Measurements from ENCODE around the gene VSTM1.
"Not testable (repeated sequence)": the region's sequence is repeated elsewhere in the genome, so short reads cannot be mapped to it uniquely, and the experiment has no call there.

The VSTM1 gene

DNA sequence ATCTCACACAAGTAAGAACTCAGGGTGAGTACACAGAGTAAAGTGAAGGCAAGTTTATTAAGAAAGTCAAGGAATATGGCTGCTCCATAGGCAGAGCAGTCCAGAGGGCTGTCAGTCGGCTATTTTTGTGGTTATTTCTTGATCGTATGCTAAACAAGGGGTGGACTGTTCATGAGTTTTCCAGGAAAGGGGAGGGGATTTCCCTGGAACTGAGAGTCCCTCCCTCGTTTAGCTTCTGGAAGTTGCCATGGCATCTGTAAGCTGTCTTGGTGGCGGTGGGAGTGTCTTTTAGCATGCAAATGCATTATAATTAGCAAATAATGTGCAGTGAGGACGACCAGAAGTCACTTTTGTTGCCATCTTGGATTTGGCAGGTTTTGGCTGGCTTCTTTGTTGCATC lies 5.8 kb upstream of the VSTM1 start:
- no peak for DNase-seq

DNA sequence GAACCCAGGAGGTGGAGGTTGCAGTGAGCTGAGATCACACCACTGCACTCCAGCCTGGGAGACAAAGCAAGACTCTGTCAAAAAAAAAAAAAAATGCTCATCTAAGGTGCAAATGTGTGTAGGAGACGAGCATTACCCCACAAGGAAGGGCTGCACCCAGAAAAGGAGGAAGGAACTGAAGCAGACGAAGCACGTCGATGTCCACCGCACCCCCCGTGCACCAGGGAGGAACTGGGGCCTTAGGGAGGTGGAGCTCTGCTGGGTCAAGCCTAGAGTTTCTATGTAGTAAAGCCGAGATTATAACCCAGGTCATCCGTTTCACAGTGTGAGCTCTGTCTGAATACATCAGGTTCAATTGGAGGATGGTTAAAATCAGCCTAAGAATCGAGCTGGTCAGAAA lies 1.1 kb downstream of the VSTM1 start:
- DNase-seq = no peak

DNA sequence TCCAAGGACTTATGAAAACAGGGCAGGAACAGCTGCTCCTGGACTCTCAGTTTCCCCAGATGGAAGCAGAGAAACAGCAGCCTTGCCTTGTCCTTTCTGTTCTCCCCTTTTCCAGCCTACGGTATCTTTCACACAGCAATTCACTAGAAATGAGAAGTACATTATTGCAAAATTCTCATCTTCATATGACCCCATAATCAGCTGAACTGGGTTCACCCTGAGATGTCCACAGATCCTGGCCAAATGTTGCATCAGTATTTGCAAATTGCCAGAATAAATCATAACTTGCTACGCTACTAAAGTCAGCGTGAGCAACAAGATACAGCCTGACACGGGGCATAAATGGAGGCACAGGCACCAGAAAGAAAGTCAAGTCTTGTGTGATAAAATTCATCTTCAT lies 16.1 kb downstream of the VSTM1 start:
- no peak for DNase-seq

DNA sequence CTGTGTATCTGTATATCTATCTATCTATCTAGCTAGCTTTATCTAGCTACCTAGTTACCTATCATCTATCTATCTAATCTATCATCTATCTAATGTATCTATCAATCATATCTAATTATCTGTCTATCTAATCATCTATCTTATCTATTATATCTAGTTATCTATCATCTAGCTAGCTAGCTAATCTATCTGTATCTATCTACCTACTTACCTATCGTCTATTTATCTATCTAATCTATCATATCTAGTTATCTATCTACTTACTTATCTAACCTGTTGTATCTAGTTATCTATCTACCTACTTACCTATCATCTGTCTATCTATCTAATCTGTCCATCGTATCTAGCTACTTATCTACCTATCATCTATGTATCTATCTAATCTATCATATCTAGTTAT lies 17.9 kb downstream of the VSTM1 start:
- DNase-seq = no peak

- no peak for DNase-seq
Observed at GRCh38 chr19:54042989-54043388, 20.7 kb downstream of the VSTM1 start.

DNA sequence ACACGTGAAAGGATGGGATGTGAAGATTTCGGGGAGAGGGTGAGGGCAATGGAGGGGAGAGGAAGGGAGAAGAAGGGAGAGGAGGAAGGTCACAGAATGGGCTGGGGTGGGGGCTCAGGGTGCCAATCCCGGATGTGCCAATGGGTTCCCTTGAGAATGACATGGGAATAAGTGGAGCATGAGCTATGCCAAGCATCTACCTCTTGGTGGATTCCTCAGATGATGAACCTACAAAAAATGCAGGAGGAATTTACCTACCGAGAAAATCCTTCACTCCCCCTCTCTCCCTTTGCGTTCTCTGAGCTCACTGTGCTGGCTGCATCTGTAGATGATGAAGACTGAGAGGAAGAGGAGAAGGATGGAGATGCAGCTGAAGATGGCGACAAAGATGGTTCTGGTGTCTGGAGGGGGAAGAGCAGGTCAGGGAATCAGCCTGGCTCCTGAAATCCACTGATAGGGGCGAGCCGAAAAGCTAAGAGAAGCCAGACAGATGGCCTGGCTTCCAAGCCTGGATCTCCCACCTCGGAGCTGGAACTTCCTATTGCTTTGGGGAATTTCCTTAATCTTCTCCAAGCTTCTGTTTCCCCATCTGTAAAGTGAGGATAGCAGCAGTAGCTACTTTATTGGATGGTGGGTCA lies 21.6 kb downstream of the VSTM1 start:
- DNase-seq = no peak

DNA sequence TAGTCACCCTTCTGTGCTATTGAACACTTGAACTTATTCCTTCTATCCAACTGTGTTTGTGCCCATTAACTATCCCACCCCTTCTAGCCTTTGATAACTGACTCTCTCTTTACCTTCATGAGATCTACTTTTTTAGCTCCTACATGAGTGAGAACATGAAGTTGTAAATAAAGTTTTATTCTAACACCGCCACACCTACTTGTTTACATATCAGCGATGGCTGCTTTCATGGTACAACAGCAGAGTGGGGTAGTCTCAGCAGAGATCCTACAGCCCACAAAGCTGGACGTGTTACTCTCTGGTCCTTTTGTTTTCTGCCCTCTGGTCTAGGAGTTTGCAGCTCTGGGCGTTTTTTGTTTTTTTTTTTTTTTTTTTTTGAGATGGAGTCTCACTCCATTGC lies 23.7 kb downstream of the VSTM1 start:
- DNase-seq = no peak

- not testable (repeated sequence) for DNase-seq
Observed at GRCh38 chr19:54036542-54036941, 27.2 kb downstream of the VSTM1 start.

- DNase-seq = no peak
Observed at GRCh38 chr19:54035215-54036178, 28.2 kb downstream of the VSTM1 start.

- DNase-seq = no peak
Observed at GRCh38 chr19:54030895-54031586, 32.7 kb downstream of the VSTM1 start.

- DNase-seq = peak; percentile 76
Observed at GRCh38 chr19:54029930-54030490, 33.7 kb downstream of the VSTM1 start.

DNA sequence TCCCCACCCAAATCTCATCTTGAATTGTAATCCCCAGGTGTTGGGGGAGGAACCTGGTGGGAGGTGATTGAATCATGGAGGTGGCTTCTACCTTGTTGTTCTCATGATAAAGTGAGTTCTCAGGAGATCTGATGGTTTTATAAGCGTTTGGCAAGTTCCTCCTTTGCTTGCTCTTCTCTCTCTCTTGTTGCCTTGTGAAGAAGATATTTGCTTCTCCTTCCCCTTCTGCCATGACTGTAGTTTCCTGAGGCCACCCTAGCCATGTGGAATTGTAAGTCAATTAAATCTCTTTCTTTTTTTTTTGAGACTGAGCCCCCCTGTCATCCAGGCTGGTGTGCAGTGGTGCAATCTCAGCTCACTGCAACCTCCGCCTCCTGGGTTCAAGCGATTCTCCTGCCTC lies 34.4 kb downstream of the VSTM1 start:
- no peak for DNase-seq

- DNase-seq = no peak
Observed at GRCh38 chr19:54026656-54027055, 37.0 kb downstream of the VSTM1 start.

DNA sequence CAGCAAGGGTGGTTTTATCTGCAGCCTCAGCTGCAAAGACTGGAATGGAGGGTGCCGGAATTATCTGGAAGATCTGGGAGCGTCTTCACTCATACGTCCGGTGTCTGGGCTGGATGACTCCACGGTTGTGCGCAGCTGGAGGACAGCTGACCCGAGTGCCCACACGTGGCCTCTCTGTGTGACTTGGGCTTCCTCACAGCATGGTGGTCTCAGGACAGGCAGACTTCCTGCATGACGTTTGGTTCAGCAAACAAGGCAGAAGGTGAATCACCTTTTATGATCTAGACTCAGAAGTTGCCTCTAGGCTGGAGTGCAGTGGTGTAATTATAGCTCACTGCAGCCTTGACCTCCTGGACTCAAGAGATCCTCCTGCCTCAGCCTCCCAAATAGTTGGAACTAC lies 39.0 kb downstream of the VSTM1 start:
- DNase-seq = no peak

GRCh38 chr19:54023191-54023590 lies 40.5 kb downstream of the VSTM1 start:
- no peak for DNase-seq

DNA sequence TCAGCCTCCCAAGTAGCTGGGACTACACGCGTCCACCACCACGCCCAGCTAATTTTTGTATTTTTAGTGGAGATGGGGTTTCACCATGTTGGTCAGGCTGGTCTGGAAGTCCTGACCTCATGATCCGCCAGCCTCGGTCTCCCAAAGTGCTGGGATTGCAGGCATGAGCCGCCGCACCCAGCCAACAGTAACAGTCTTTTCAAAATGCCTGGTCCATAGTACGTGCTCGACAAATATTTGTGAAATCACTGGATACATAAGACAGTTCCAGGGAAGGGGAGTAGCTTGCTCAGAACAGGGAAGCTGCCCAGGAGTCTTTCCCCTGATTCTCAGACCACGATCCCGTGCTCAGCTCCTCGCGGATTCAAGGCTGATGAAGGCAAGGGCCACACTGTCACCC lies 41.8 kb downstream of the VSTM1 start:
- no peak for DNase-seq

DNA sequence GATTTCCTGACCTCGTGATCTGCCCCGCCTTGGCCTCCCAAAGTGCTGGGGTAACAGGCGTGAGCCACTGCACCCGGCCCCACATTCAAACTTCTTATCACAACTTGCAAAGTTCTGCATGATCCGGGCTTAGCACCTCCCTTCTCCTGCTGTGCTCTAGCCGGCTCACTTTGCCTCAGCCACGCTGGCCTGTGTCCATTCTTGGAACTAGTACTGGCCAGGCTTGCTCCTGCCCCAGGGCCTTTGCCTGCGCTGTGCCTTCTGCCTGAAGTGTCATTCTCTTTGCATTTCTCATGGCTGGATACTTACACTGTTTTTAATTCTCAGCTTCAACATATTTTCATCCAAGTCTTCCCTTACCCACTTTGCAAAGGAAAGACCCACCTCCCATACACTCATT lies 42.3 kb downstream of the VSTM1 start:
- DNase-seq = no peak

DNA sequence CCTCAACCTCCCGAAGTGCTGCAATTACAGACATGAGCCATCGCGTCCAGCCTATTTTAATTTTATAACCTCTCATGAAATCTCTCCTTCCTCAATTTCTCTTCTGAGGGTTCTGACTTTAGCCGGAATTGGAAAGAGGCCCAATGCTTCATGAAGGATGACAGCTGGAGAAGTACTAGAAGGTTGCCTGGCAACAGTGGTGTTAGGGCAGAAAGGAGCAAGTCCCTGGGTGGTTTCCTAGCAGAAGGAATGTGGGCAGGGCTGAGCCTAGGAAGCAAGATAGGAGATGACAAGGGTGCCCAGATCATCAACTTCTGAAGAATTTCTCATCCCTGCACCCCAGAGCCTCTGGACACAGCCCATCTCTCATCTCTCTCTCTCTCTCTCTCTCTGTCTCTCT lies 46.4 kb downstream of the VSTM1 start:
- DNase-seq = no peak

DNA sequence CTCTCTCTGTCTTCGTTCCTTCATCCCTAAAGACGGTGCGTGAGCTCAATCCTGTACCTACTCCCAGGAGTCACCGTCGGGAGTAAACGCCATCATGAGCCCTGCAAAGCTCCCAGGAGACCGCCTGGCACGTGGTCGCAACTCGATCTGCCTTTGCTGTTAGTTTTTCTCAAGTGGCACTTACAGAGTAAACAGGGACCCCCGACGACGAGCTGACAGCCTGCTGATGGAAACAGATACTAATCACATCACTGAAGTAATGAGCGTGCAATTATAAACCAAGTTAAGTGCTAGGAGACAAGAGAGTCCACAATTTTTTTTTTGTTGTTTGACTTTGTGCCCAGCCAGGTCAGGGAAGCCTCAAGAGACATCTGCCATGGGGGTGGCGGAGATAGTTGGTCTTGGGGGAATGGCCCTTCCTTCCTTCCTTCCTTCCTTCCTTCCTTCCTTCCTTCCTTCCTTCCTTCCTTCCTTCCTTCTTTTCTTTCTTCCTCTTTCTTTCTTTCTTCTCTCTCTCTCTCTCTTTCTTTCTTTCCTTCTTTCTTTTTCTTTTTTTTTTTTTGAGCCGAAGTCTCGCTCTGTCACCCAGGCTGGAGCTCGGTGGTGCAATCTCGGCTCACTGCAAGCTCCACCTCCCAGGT lies 48.7 kb downstream of the VSTM1 start:
- no peak for DNase-seq

DNA sequence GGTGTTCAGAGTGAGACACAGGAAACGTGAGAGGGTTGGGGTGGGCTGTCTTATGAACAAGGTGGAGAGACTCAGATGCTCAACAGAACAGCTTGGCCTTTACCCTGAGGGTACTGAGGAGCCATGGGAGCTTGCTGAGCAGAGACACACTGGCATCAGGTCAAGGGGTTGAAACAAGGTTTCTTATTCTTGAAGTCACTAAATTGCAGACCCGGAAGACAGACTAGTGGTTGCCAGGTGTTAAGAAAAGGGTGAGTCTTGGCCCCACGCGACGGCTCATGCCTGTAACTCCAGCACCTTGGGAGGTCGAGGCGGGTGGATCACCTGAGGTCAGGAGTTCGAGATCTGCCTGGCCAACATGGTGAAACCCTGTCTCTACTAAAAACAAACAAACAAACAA lies 49.8 kb downstream of the VSTM1 start:
- DNase-seq = no peak

- DNase-seq = no peak
Observed at GRCh38 chr19:54011507-54012211, 52.0 kb downstream of the VSTM1 start.

GRCh38 chr19:54010474-54010873 lies 53.2 kb downstream of the VSTM1 start:
- DNase-seq = no peak
